ENCODE results near the gene RYR2.

DNA sequence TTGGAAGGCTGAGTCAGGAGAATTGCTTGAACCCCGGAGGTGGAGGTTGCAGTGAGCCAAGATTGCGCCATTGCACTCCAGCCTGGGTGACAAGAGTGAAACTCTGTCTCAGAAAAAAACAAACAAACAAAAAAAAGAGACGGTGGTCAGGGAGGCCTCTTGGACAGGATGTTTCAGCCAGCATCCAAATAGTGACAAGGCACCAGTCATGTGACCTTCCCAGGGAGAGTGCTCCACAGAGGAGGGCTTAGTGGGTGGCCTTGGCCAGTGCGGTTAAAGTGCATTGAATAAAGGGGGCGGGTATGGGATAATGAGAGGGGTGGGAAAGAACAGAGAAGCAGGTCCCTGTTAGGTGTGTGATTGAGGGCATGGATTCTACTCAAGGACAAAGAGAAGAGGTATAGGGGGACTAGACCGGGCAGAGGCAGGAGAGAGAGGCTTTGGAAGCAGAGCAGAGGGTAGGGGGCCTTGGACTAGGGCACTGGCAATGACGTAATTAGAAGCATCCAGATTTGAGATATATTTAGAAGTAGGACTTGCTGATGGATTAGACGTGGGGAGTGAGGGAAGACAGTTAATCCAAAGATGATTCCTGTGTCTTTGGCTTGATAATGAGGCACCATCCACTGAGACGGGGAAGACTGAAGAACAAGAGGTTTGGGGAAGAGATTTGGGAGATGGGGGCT is 12.0 kb upstream of the RYR2 start:
- TF ChIP-seq, protein P1, sequence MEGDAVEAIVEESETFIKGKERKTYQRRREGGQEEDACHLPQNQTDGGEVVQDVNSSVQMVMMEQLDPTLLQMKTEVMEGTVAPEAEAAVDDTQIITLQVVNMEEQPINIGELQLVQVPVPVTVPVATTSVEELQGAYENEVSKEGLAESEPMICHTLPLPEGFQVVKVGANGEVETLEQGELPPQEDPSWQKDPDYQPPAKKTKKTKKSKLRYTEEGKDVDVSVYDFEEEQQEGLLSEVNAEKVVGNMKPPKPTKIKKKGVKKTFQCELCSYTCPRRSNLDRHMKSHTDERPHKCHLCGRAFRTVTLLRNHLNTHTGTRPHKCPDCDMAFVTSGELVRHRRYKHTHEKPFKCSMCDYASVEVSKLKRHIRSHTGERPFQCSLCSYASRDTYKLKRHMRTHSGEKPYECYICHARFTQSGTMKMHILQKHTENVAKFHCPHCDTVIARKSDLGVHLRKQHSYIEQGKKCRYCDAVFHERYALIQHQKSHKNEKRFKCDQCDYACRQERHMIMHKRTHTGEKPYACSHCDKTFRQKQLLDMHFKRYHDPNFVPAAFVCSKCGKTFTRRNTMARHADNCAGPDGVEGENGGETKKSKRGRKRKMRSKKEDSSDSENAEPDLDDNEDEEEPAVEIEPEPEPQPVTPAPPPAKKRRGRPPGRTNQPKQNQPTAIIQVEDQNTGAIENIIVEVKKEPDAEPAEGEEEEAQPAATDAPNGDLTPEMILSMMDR (IDR thresholded peaks at IDR 0.05) = no peak
- no peak for TF ChIP-seq POLR2A (IDR thresholded peaks at IDR 0.05)
